GM19468 (cell line): Measurements from ENCODE around the gene PYDC1.
"Not testable (repeated sequence)": the region's sequence is repeated elsewhere in the genome, so short reads cannot be mapped to it uniquely, and the experiment has no call there.

Source experiments
- ATAC-seq: cut with Tn5 transposase; IDR thresholded peaks from one replicate; pipeline ENCODE4 v1.9.1; 2021; ENCODE audit warnings: mild to moderate bottlenecking, moderate library complexity, moderate number of reproducible peaks; ENCODE audit not compliant: unreplicated experiment; ENCODE audit errors: extremely low read depth

Gene PYDC1

GRCh38 chr16:31224092-31224955 lies 7.4 kb upstream of the PYDC1 start:
- ATAC-seq: no peak

- no peak for ATAC-seq
These were observed 6.1 kb upstream of the PYDC1 start for GRCh38 chr16:31223044-31223443.

- ATAC-seq: no peak
These were observed 4.6 kb upstream of the PYDC1 start for GRCh38 chr16:31221357-31222160.

GRCh38 chr16:31219154-31219741 lies 2.3 kb upstream of the PYDC1 start:
- ATAC-seq: no peak

- no peak for ATAC-seq
These were observed 198 bp upstream of the PYDC1 start for GRCh38 chr16:31217136-31217530.

- no peak for ATAC-seq
These were observed 1.4 kb downstream of the PYDC1 start for GRCh38 chr16:31215287-31216162.

GRCh38 chr16:31214708-31215286 lies 2.1 kb downstream of the PYDC1 start:
- ATAC-seq: no peak

- no peak for ATAC-seq
These were observed 2.8 kb downstream of the PYDC1 start, which contains the start of gene TRIM72 for GRCh38 chr16:31213877-31214707. TRIM72 (plus strand) TSS chr16:31214119; CDS start chr16:31214739, 620 bp downstream.

- no peak for ATAC-seq
These were observed 3.6 kb downstream of the PYDC1 start for GRCh38 chr16:31213342-31213741.

GRCh38 chr16:31206776-31207175 lies 10.2 kb downstream of the PYDC1 start:
- ATAC-seq: no peak

- no peak for ATAC-seq
These were observed 11.9 kb downstream of the PYDC1 start for GRCh38 chr16:31204871-31205666.

GRCh38 chr16:31202414-31203375 lies 14.2 kb downstream of the PYDC1 start, which contains the start of gene PYCARD:
PYCARD (minus strand) TSS chr16:31202760; CDS start chr16:31202690, 70 bp downstream.
- ATAC-seq: no peak

GRCh38 chr16:31201582-31202413 lies 15.1 kb downstream of the PYDC1 start:
- no peak for ATAC-seq

- ATAC-seq: no peak
These were observed 15.9 kb downstream of the PYDC1 start for GRCh38 chr16:31200821-31201568.

GRCh38 chr16:31200111-31200510 lies 16.8 kb downstream of the PYDC1 start:
- not testable (repeated sequence) for ATAC-seq
